Psoas muscle (tissue), 8 donors: Measurements from ENCODE around the gene TRIM71. TPM values are rescaled to one million over a fixed set of nuclear protein-coding genes. Genes with fewer than 3 reads are reported as not detected.
A peak's percentile ranks its signal among the peaks of the same experiment; 100 is the strongest.

Experiments
- ATAC-seq, 4 donors: fragments of 200-7000 bp; cut with Tn5 transposase; one replicate each; pipeline ENCODE4 v1.9.1; 2020; ENCODE audit warnings: moderate library complexity in 3 of 4, mild to moderate bottlenecking in 2 of 4
- DNase-seq, 2 donors: peaks; one replicate each; pipeline ENCODE4 v3.0.0-alpha.2; 2020
- H3K27ac ChIP-seq: fragments of 200-600 bp; one replicate; pipeline ENCODE4 v1.8.0; 2022
- H3K27me3 ChIP-seq, 3 donors: fragments of 200-600 bp in 1 of 3; one replicate each; pipeline versions ENCODE4 v1.6.1 to v1.8.0; 2013 to 2022; ENCODE audit warnings: low read length in 2 of 3, mild to moderate bottlenecking in 2 of 3, moderate library complexity in 1 of 3; ENCODE audit not compliant: insufficient read depth in 3 of 3
- H3K36me3 ChIP-seq, 2 donors: fragments of 200-600 bp in 1 of 2; one replicate each; pipeline versions ENCODE4 v1.6.1 to v1.8.0; 2013 to 2022; ENCODE audit warnings: low read depth in 1 of 2, mild to moderate bottlenecking in 1 of 2, moderate library complexity in 1 of 2; ENCODE audit not compliant: insufficient read depth in 1 of 2
- H3K4me1 ChIP-seq: fragments of 200-600 bp; one replicate; pipeline ENCODE4 v1.8.0; 2022
- H3K4me3 ChIP-seq: fragments of 200-600 bp; one replicate; pipeline ENCODE4 v1.8.0; 2022; ENCODE audit warnings: mild to moderate bottlenecking
- H3K9me3 ChIP-seq: fragments of 200-600 bp; one replicate; pipeline ENCODE4 v1.8.0; 2022
- CTCF ChIP-seq: fragments of 200-600 bp; IDR thresholded peaks from one replicate; pipeline ENCODE4 v1.8.0; 2022; ENCODE audit warnings: antibody characterized with exemption
- WGBS, 3 donors: extraction: QIAGEN DNeasy Blood & Tissue Kit; methylation state at CpG; one replicate each; pipeline versions ENCODE4 v1.1.6 to v1.1.7; 2013; 5-methylcytosine and 5-hydroxymethylcytosine counted together
- intact Hi-C, 2 donors: fragments of 100-400 bp; cut with DNase I; formaldehyde crosslinking; loops; one replicate each; pipeline versions ENCODE4 v1.11.0 to v1.14.2; 2022
- long read RNA-seq, 2 donors: library from polyadenylated mRNA; unstranded; transcript quantifications; one replicate each; pipeline ENCODE4 v2.0.0, GENCODE V29; 2021
- polyA plus RNA-seq, 3 donors: library from polyadenylated mRNA; stranded (reverse); fragments of 200-250 nt; gene quantifications; one replicate each; pipeline ENCODE4 v1.2.3, GENCODE V29; 2013
- total RNA-seq, 4 donors: library from RNA; stranded (reverse); fragmentation: NEBNext Ultra II Directional in 2 of 4; extraction: Animal tissue kit (Norgen Biotek cat#: 25700) in 2 of 4; gene quantifications; one replicate each; pipeline versions ENCODE4 v1.2.1 to v1.2.4, GENCODE V29; 2021 to 2023
- donor health status: healthy with polysubstance abuse.
- donor health status: DM: no; HTN: no; CAD: no; lungs with moderate emphysema.
- donor health status: Bipolar disorder and iron deficiency.
- donor health status: healthy.
- donor health status: DM: yes; HTN: yes; CAD: no.
- donor health status: DM: no; HTN: no; CAD: no.
- donor health status: DM: no; HTN: no; CAD: no.
- donor health status: DM: yes; HTN: yes; CAD: no.

TRIM71 gene
- not detected for total RNA-seq
- polyA plus RNA-seq = under 1 TPM in 1 of 3 donors, not detected in 2; 0.01 TPM
- long read RNA-seq, donor 1 = 0 reads
- long read RNA-seq, donor 2 = 0 reads

GRCh38 chr3:32817558-32818228, at the start of gene TRIM71:
Gene TRIM71, plus strand, starts transcription at chr3:32817997. Its CDS starts 84 bp downstream, at chr3:32818081.
- Histone ChIP-seq H3K27ac (no peak within 1 kb of the TSS), H3K27me3 (peaks cover 8 to 74% (median 36%) of the 10 kb centered on the region in 3 donors), H3K4me3 (peak within 1 kb of the TSS; percentile 60), H3K4me1 (peaks cover 6% of the 10 kb centered on the region), H3K9me3 (no peaks in the 10 kb centered on the region), H3K36me3 (no peaks in the 10 kb centered on the region)
- 1% methylated on average over 58 to 59 of the region's 59 CpGs for WGBS, 3 donors
- no peak for ATAC-seq
- intact Hi-C loops = no loop called here
- no peak for DNase-seq
- no peak for TF ChIP-seq CTCF

- intact Hi-C loops = loop anchor here in 1 of 2 donors (10.0 kb wide), 1 partner anchor 754 kb away; no protein-coding TSS in a partner anchor
- WGBS, 3 donors = 77 to 92% (median 85%) methylated on average over 4 of the region's 4 CpGs
- peaks cover 2 to 24% of the 10 kb centered on the region in 2 donors for H3K36me3 ChIP-seq
- no peaks in the 10 kb centered on the region for H3K27me3 ChIP-seq
- no peak overlapping the region for H3K4me3 ChIP-seq
- H3K27ac ChIP-seq = no peak overlapping the region
- DNase-seq (no peak), ATAC-seq (no peak)
- peaks cover 5% of the 10 kb centered on the region for H3K4me1 ChIP-seq
- H3K9me3 ChIP-seq = no peaks in the 10 kb centered on the region
- TF ChIP-seq CTCF = no peak
These were observed 39.4 kb upstream of the TRIM71 start for GRCh38 chr3:32778389-32778788.

GRCh38 chr3:32780071-32780734, 37.6 kb upstream of the TRIM71 start:
- WGBS, 3 donors = 89 to 93% (median 90%) methylated on average over 10 of the region's 10 CpGs
- H3K36me3 ChIP-seq = peaks cover 0 to 6% of the 10 kb centered on the region in 2 donors
- no peaks in the 10 kb centered on the region for H3K27me3 ChIP-seq
- peak overlapping the region; percentile 81 for H3K4me3 ChIP-seq
- peaks cover 5% of the 10 kb centered on the region for H3K4me1 ChIP-seq
- ATAC-seq (no peak), DNase-seq (no peak)
- H3K9me3 ChIP-seq = no peaks in the 10 kb centered on the region
- no peak for TF ChIP-seq CTCF
- intact Hi-C loops = no loop called here
- no peak overlapping the region for H3K27ac ChIP-seq

- 6 to 10% (median 7%) methylated on average over 36 of the region's 36 CpGs for WGBS, 3 donors
- intact Hi-C loops = no loop called here
- H3K36me3 ChIP-seq = peaks cover 0 to 2% of the 10 kb centered on the region in 2 donors
These were observed 37.0 kb upstream of the TRIM71 start for GRCh38 chr3:32780735-32781210.

More at GRCh38 chr3:32780735-32781210, 37.0 kb upstream of the TRIM71 start:
- Histone ChIP-seq H3K4me3 (peak overlapping the region; percentile 81), H3K4me1 (peaks cover 5% of the 10 kb centered on the region), H3K27ac (peak overlapping the region; percentile 31), H3K9me3 (no peaks in the 10 kb centered on the region), H3K27me3 (no peaks in the 10 kb centered on the region)
- peak in 1 of 2 donors; percentile 16 for DNase-seq
- no peak for TF ChIP-seq CTCF
- peak; percentile 33 to 59 (median 40) for ATAC-seq
